Stimulated activated CD4-positive, alpha-beta T cell treated with anti-CD3 and anti-CD28 coated beads, Interleukin-12 subunit alpha, Interleukin-12 subunit beta, amount 100 ng/mL, for 24 hours (primary cell): ENCODE measurements around the gene EXOSC2.
A peak's percentile ranks its signal among the peaks of the same experiment; 100 is the strongest.

Experiments
- DNase-seq, 2 experiments: peaks; one replicate each; pipeline ENCODE4 v3.0.0-alpha.2; 2020; ENCODE audit warnings: low read depth in 2 of 2

EXOSC2 gene

DNA sequence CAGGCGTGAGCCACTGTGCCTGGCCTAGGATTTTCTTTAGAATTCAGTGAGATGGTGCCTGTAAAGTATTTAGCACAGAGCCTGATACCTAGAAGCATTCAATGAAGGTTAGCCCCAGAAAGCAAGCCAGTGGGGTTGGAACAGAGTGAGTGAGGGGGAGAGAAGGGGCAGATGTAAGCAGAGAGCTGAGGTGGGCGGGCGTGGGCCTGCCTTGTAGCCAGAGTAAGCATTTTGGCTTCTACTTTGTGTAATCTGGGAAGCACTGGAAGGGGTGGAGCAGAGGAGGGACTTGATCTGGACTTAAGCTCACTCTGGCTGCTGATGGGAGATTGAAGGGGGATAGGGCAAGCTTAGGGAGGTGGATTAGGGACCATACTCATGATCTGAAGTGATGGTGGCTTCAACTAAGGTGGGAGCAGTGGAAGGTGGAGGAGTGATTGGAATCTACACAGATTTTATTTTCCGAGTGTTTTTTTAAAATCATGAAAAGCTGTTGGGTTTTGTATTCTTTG, 2.6 kb downstream of the EXOSC2 start:
- no peak for DNase-seq

GRCh38 chr9:130696996-130697395, 3.4 kb downstream of the EXOSC2 start:
- no peak for DNase-seq

- no peak for DNase-seq
These were observed 4.9 kb downstream of the EXOSC2 start for GRCh38 chr9:130698514-130698913.

DNA sequence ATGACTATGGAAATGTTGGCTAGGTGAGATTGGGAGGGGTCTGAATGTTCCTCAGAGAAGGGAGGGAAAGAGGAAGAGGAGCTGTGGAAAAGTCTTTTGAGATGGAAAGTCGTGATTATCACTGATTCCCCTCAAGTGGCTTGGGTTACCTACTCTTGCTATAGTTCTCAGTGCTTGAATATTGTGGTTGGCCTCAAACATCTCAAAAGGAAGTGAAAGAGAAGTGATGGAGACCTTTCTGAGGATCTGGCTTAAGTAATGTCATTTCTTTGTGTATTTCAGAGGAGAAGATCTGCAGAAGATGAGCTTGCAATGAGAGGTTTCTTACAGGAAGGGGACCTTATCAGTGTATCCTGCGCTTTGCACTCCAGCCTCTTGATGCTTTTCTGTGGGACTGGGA, 5.5 kb downstream of the EXOSC2 start:
- no peak for DNase-seq

- peak in 1 of 2 experiments; percentile 58 for DNase-seq
These were observed 7.8 kb downstream of the EXOSC2 start for GRCh38 chr9:130701059-130702022.

- DNase-seq = no peak
These were observed 9.9 kb downstream of the EXOSC2 start for GRCh38 chr9:130703501-130703900.

DNA sequence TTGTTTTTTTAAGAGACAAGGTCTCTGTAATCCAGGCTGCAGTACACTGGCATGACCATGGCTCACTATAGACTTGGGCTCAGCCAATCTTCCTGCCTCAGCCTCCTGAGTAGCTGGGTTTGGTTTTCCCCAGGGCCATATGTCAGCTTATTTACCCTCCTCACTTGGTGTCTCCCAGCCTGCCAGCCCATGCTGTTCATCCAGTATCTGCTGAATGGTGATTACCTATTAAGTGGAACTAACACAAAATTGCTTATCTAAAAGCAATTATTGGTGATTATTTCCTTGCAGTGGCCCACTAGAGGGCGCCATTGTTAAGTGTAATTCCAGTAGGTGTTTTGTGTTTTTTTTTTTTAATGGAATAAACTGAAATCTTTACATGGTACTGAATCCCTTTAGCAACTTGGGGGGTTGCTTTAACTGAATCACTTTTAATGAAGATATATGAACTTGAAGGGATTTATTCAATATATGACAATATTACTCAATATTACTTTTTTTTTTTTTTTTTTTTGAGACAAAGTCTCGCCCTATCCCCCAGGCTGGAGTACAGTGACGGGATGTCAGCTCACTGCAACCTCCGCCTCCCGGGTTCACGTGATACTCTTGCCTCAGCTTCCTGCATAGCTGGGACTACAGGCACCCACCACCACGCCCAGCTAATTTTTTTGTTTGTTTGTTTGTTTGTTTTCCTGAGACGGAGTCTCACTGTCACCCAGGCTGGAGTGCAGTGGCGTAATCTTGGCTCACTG, 13.8 kb downstream of the EXOSC2 start:
- peak; percentile 30 to 62 for DNase-seq

- no peak for DNase-seq
These were observed 17.3 kb downstream of the EXOSC2 start for GRCh38 chr9:130710822-130711352.

DNA sequence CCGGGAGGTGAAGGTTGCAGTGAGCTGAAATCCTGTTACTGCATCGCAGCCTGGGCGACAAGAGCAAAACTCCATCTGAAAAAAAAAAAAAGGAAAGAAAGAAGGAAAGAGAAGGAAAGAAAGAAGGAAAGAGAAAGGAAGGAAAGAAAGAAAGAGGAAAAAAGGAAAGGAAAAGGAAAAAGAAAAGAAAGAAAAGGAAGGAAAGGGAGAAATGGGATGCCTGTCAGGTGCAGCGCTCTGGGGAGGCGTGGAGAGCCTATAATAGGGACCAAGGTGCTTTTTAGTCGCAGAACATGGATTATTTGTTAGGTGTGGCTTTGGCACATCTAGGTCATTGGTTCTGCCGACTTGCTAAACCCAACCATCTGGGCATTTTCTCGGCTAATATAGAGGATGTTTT, 17.9 kb downstream of the EXOSC2 start:
- DNase-seq = no peak

GRCh38 chr9:130712564-130713285, 19.1 kb downstream of the EXOSC2 start:
- DNase-seq = peak; percentile 92 to 93

DNA sequence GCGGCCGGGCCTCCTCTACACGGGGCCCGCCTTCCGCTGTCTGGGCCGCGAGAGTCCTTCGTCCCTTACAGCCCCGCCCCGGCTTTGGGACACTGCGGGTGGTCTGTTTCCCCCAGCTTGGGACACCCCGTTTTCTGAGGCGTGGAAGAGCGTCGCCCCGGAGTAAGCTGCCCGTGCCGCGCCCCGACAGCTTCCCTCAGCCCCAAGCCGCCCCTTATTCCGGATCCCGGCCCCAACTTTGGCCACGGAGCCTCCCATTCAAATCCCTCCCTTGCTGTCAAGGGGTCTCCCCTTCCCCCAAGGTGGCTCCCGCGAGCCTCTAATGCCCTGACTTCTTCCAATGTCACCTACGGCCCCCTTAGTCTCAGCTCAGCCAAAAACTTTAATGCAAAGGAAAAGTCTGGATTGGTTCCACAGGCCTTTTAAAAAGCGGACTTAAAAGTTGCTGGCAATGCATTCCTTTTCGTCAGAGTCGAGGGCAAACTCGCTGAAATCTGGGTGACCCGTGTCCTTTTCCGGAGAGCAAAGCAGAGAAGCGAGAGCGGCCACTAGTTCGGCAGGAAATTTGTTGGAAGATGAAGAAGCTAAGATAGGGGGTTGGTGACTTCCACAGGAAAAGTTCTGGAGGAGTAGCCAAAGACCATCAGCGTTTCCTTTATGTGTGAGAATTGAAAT, 19.8 kb downstream of the EXOSC2 start:
- DNase-seq = no peak

GRCh38 chr9:130714586-130715110, 21.1 kb downstream of the EXOSC2 start:
- DNase-seq = no peak

DNA sequence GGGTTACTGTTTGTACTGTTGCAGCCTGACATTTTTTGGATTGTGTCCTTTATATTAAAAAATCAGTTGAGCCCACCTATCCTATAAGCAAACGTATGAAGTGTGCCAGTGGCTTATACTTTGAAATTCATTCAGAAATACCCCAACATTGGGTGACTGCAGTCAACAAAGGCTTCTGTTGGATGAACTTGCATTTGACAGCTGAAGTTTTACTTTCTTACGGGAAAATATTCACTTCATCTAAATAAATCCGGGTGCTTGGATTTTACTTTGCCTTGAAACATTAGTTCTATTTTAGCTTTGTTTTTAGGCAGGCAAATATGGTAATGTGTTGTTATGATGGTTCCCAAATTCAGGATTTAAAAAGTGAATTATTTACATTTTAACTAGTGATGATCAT, 21.7 kb downstream of the EXOSC2 start:
- DNase-seq = no peak

GRCh38 chr9:130718562-130718961, 25.0 kb downstream of the EXOSC2 start:
- no peak for DNase-seq

GRCh38 chr9:130720762-130721161, 27.2 kb downstream of the EXOSC2 start:
- DNase-seq = no peak

DNA sequence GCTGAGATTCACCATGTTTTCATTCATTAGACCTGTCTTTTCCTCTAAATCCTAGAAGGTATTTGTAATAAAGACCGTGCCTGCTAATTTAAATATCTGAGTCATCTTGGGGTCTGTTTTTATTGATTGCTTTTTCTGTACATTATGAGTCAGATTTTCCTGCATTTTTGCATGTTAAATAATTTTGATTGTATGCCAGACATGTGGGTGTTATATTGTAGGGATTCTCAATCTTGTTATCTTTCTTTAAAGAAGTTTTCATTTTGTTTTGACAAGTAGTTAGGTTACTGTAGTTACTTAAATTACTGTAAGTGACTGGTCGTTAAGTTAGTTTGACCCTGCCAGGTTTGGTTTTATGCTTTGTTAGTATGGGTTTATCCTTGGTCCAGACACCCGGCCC, 35.1 kb downstream of the EXOSC2 start:
- no peak for DNase-seq

DNA sequence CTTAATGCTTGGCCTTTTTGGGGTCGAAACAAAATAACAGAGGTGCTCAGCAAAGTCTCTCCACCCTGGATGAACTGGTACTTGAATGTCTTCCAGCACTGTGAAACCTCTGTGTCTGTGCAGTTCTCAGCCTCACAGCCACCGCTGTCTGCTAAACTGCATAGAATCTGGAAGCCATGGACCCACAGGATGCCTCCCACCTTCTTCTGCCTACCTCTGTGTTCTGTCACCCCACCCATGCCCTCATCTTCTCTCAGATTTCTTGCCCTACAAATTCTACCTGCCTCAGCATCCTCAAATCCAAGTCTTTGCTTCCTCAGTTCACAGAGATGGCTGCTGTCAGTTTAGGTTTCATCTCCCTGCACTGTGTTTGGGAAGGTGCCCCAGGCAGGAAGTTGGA, 35.6 kb downstream of the EXOSC2 start:
- DNase-seq = no peak

DNA sequence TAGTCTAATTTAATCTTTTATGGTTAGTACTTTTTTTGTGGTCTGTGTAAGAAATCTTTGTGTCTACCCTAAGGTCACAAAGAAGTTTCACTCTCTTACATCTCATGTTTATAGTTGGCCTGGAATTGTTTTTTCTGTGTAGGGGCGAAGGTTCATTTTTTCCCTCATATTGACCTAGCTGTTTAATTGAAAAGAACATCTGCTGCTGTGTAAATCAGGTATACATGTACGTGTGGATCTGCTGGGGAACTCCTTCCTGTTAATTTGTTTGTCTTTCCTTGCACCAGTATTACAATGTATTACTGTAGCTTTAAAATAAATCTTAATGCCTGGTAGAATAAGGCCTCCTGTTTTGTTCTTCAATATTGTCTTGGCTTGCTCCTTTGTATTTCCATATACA, 37.8 kb downstream of the EXOSC2 start:
- no peak for DNase-seq

DNA sequence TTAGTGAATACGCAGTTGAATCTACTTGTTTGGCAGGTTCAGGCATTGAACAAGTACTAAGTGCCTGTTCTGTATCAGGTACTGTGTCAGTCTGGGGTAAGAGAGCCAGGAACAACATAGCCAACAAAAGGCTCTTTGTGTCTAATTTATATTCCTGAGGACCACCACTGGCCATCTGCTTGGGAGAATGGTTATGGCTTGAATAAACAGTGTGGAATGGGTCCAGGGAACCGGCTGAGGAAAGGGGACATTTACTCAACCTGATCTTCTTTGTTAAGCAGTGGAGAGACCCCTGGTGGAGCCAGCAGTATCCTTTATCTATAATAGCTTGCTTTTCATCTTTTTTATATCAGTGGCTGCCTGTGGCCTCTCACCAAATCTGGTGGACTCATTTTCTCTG, 38.6 kb downstream of the EXOSC2 start:
- no peak for DNase-seq

GRCh38 chr9:130732793-130733221, 39.2 kb downstream of the EXOSC2 start:
- no peak for DNase-seq

DNA sequence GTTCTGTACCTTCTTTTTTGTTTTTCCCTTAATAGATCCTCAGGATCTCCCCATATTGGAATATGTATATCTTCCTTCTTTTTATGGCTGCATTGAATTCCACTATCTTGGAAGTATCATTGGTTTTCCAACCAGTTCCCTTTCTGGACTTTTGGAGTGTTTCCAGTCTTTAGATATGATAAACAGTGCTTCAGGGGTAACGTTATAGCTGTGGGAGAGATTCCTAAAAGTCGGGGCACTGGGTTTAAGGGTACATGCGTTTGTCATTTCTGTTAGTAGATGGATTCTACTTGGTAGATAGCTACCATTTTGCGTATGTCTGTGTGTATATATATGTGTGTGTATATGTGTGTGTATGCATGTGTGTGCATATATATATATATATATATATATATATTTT, 42.0 kb downstream of the EXOSC2 start:
- DNase-seq = no peak
